Measurements from ENCODE around the gene MAD2L1. TPM values are rescaled to one million over a fixed set of nuclear protein-coding genes. Genes with fewer than 3 reads are reported as not detected.

The MAD2L1 gene
- total RNA-seq, 1 donor from 2014 or later = 9.0 TPM

DNA sequence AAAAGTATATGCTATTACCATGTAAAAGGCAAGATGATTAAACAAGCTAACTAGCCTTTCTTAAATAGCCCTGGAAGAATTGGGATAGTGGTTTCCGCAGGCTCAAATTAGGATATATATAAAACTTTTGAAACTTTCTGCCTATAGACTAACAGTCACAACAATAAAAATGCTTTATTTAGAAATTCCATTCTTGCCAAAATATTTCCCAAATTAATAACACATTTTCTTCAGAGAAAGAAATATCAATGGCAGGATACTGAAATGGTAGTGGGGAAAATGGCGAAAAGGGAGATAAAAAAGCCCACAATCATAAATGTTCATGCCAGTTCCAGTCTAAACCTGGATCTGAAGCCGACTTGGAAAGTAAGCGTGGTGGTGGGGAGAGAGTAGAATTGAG is 56.0 kb downstream of the MAD2L1 start:
- Mint-ChIP-seq H3K4me3 (ENCODE audit: unreplicated experiment) (no peak overlapping the region), H3K27me3 (ENCODE audit: low read depth, unreplicated experiment) (no peaks in the 10 kb centered on the region), H3K9me3 (ENCODE audit: unreplicated experiment) (peaks cover 4% of the 10 kb centered on the region), H3K36me3 (ENCODE audit: low read depth, unreplicated experiment) (no peaks in the 10 kb centered on the region), H3K4me1 (ENCODE audit: low read depth, unreplicated experiment) (no peaks in the 10 kb centered on the region), H3K27ac (ENCODE audit: unreplicated experiment) (no peak overlapping the region)
- FAIRE-seq (no peak), DNase-seq (ENCODE audit: low read depth) (no peak)
- Histone ChIP-seq H3K4me1 (ENCODE audit: insufficient read depth, low read length) (peaks cover 3% of the 10 kb centered on the region), H3K9ac (ENCODE audit: low read length) (no peak overlapping the region), H2AFZ (ENCODE audit: low read depth, low read length) (no peak overlapping the region), H3K9me3 (ENCODE audit: insufficient read depth, low read depth, low read length) (no peaks in the 10 kb centered on the region), H3K36me3 (ENCODE audit: insufficient read depth, low read length) (no peaks in the 10 kb centered on the region), H3K27me3 (ENCODE audit: insufficient read depth, low read length) (no peaks in the 10 kb centered on the region), H4K20me1 (ENCODE audit: insufficient read depth, low read length) (no peaks in the 10 kb centered on the region), H3K4me3 (ENCODE audit: insufficient read depth, low read depth, low read length) (no peak overlapping the region), H3K79me2 (ENCODE audit: insufficient read depth, low read length) (no peaks in the 10 kb centered on the region), H3K4me2 (ENCODE audit: low read length) (no peak overlapping the region), H3K27ac (ENCODE audit: low read depth, low read length) (no peak overlapping the region)
- TF ChIP-seq CTCF (IDR thresholded peaks at IDR 0.05; ENCODE audit: insufficient read depth, low read depth, low read length) = no peak
- no peak for TF ChIP-seq EZH2 (IDR thresholded peaks at IDR 0.05; ENCODE audit: insufficient read depth, low read length)

GRCh38 chr4:120009731-120010130 is 56.9 kb downstream of the MAD2L1 start:
- Histone ChIP-seq H4K20me1 (ENCODE audit: insufficient read depth, low read length) (no peaks in the 10 kb centered on the region), H3K27me3 (ENCODE audit: insufficient read depth, low read length) (no peaks in the 10 kb centered on the region), H3K4me2 (ENCODE audit: low read length) (no peak overlapping the region), H2AFZ (ENCODE audit: low read depth, low read length) (no peak overlapping the region), H3K4me1 (ENCODE audit: insufficient read depth, low read length) (peaks cover 3% of the 10 kb centered on the region), H3K9me3 (ENCODE audit: insufficient read depth, low read depth, low read length) (no peaks in the 10 kb centered on the region), H3K4me3 (ENCODE audit: insufficient read depth, low read depth, low read length) (no peak overlapping the region), H3K36me3 (ENCODE audit: insufficient read depth, low read length) (no peaks in the 10 kb centered on the region), H3K27ac (ENCODE audit: low read depth, low read length) (no peak overlapping the region), H3K9ac (ENCODE audit: low read length) (no peak overlapping the region), H3K79me2 (ENCODE audit: insufficient read depth, low read length) (no peaks in the 10 kb centered on the region)
- DNase-seq (ENCODE audit: low read depth) = peak; percentile 11
- Mint-ChIP-seq H3K27me3 (ENCODE audit: low read depth, unreplicated experiment) (no peaks in the 10 kb centered on the region), H3K4me1 (ENCODE audit: low read depth, unreplicated experiment) (no peaks in the 10 kb centered on the region), H3K9me3 (ENCODE audit: unreplicated experiment) (peaks cover 4% of the 10 kb centered on the region), H3K27ac (ENCODE audit: unreplicated experiment) (no peak overlapping the region), H3K36me3 (ENCODE audit: low read depth, unreplicated experiment) (no peaks in the 10 kb centered on the region), H3K4me3 (ENCODE audit: unreplicated experiment) (no peak overlapping the region)
- FAIRE-seq = no peak
- TF ChIP-seq CTCF (IDR thresholded peaks at IDR 0.05; ENCODE audit: insufficient read depth, low read depth, low read length) (no peak), EZH2 (IDR thresholded peaks at IDR 0.05; ENCODE audit: insufficient read depth, low read length) (no peak)

DNA sequence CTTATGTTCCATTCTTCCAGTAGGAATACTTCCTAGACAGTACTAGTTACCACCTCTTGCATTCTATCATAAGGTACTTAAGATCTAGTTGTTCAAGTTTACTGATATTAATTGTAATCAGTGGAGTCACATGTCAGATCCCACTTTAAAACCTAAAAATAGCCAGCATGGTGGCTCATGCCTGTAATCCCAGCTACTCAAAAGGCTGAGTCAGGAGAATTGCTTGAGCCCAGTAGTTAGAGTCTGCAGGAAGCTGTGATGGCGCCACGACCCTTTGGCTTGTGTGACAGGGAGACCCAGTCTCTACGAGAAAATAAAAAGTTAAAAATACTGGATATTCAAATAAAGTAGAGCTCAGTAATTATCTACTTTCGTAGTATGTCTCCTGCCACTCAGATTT is 57.7 kb downstream of the MAD2L1 start:
- Mint-ChIP-seq H3K4me3 (ENCODE audit: unreplicated experiment) (no peak overlapping the region), H3K27ac (ENCODE audit: unreplicated experiment) (no peak overlapping the region), H3K27me3 (ENCODE audit: low read depth, unreplicated experiment) (no peaks in the 10 kb centered on the region), H3K36me3 (ENCODE audit: low read depth, unreplicated experiment) (no peaks in the 10 kb centered on the region), H3K9me3 (ENCODE audit: unreplicated experiment) (peaks cover 4% of the 10 kb centered on the region), H3K4me1 (ENCODE audit: low read depth, unreplicated experiment) (no peaks in the 10 kb centered on the region)
- Histone ChIP-seq H3K9ac (ENCODE audit: low read length) (no peak overlapping the region), H3K79me2 (ENCODE audit: insufficient read depth, low read length) (no peaks in the 10 kb centered on the region), H4K20me1 (ENCODE audit: insufficient read depth, low read length) (no peaks in the 10 kb centered on the region), H2AFZ (ENCODE audit: low read depth, low read length) (no peak overlapping the region), H3K36me3 (ENCODE audit: insufficient read depth, low read length) (no peaks in the 10 kb centered on the region), H3K27ac (ENCODE audit: low read depth, low read length) (no peak overlapping the region), H3K4me3 (ENCODE audit: insufficient read depth, low read depth, low read length) (no peak overlapping the region), H3K27me3 (ENCODE audit: insufficient read depth, low read length) (no peaks in the 10 kb centered on the region), H3K4me1 (ENCODE audit: insufficient read depth, low read length) (peaks cover 3% of the 10 kb centered on the region), H3K4me2 (ENCODE audit: low read length) (no peak overlapping the region), H3K9me3 (ENCODE audit: insufficient read depth, low read depth, low read length) (no peaks in the 10 kb centered on the region)
- no peak for FAIRE-seq
- TF ChIP-seq CTCF (IDR thresholded peaks at IDR 0.05; ENCODE audit: insufficient read depth, low read depth, low read length) (no peak), EZH2 (IDR thresholded peaks at IDR 0.05; ENCODE audit: insufficient read depth, low read length) (no peak)
- no peak for DNase-seq (ENCODE audit: low read depth)
